M059J (cell line): ENCODE data around the gene GCFC2. TPM values are rescaled to one million over a fixed set of nuclear protein-coding genes. Genes with fewer than 3 reads are reported as not detected.

ENCODE experiments used
- DNase-seq: peaks from one replicate; pipeline ENCODE4 v3.0.0-alpha.2; 2012; ENCODE audit warnings: low read depth
- total RNA-seq: library from RNA; depleted of rRNA; stranded (reverse); fragments of >200 nt; shearing (Covaris generic); gene quantifications from 2 replicates; pipeline ENCODE4 v1.2.3, GENCODE V29; 2014; rRNA removed

Gene GCFC2
- total RNA-seq, 1 experiment from 2014 or later, result 22.7 TPM

DNA sequence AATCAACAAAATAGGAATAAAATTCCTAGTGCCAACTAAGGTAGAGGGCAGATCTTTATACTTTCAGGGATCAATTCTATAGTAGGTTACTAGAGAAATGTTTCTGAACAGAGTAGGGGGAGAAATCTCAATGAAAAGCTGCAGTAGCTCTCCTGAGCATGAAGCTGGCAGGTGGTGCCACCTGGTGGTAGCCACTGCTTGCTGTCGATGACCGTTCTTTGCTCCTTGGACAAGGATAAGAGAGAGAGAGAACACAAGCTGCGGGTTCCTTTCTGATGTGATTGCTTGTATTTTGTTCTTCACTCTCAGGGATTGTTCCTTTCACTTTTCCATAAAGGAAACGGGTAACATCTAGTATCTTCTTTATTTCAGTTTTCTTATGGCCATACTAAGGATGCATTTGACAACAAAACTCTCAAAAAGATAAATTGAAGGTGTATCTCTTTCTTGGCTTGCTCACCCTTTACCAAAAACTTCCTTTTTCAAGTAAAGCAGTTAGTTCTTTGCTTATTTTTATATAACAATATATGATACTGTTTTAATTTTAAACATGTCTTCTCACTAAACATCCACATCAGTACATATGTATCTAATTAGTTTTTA, 82.7 kb downstream of the GCFC2 start:
- peak; percentile 76 for DNase-seq

DNA sequence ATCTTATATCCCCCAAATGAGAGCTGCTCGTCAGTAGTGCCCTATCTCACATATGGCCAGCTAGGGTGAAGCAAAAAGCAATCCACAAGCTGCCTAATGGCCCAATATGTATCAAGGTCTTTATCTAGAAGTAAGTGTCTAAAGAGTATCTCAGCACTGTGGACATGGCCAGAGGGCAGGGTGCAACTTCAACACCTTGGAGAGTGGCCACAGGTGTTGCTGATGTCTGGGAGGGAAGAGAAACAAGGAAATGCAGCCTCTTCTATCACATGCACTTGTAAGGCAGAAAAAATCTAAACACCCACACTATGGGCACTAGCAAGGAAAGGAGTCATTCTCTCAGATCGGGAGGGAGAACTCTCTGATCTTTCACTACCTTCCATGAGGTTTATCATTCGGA, 87.8 kb downstream of the GCFC2 start:
- no peak for DNase-seq

DNA sequence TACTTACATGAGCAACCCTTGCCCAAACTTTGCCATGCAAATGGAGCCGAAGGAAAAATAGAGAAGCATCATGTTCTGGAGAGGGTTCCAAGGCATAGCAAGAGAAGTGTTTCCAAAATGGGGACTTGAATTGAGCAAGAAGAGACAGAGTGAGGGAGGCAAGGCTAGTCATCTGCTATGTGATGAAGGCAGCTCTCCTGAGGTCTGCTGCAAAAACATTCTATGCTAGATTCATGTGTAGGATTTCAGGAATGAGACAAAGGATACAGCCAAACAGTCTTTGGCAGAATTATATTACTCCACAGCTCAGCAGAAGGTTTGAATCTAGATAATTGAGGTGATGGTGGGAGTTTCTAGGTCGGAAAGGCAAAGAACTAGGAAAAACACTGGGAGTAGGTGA, 88.2 kb downstream of the GCFC2 start:
- DNase-seq, result no peak

DNA sequence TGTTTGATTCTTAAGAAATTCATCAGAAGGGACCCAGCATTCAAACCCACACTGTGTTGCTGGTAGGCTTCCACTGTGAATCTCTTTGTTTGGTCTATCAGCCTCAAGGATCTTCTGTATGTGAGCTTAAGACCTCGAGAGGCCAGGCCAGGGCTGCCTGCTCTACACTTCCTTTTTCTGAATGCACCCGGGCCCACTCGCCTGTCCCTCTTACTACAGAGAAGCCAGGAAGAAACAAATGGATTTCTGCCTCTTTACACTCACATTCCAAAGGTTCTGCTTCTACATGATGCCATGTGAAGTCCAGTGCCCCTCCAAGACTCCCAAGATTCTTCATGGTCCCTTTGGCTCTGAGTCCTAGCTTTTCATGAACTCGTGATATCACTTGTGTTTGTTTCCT, 89.5 kb downstream of the GCFC2 start:
- no peak for DNase-seq

GRCh38 chr2:75619956-75620740, 90.6 kb downstream of the GCFC2 start:
- DNase-seq, result peak; percentile 73

- DNase-seq, result no peak
Observed at GRCh38 chr2:75616933-75617332, 93.8 kb downstream of the GCFC2 start.

- no peak for DNase-seq
Observed at GRCh38 chr2:75616406-75616805, 94.3 kb downstream of the GCFC2 start.

DNA sequence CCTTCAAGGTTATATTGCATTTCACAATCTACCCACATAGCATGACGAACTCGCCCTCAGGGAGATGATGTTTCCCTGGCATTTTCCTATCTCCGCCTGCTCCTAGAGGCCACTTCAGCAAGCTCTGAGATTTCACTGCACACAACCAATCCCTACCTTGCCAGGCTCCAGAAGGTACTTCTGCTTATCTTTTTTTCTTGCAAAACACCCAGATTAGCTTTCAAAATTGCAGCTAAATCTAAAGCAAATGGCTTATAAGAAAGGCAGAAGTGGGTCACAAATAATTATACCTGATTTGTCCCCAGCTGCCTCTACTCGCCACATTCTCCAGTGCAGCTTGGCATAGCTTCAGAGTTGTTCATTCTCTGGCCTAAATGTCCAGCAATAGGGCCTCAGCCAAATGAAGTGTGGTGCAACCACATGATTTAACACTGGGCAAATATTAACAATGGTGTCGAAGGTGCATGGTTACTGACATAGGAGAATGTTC, 96.5 kb downstream of the GCFC2 start:
- DNase-seq, result no peak

- no peak for DNase-seq
Observed at GRCh38 chr2:75612862-75613243, 97.9 kb downstream of the GCFC2 start.

Other genes with a start within 250 kb of the GCFC2 start
- gene EVA1A, start 150.0 kb downstream of the GCFC2 start, total RNA-seq, result 122 and 124 TPM in 2 replicates
- 51.0 and 71.6 TPM in 2 replicates for gene MRPL19, start 64.1 kb downstream of the GCFC2 start, total RNA-seq